BJ (cell line): ENCODE data around the gene OR1L6. TPM values are rescaled to one million over a fixed set of nuclear protein-coding genes. Genes with fewer than 3 reads are reported as not detected.

Experiments
- CTCF ChIA-PET: fragments of 350-600 bp; formaldehyde crosslinking; extraction: SDS; loops from one replicate; lab custom pipeline; 2021; ENCODE audit warnings: antibody characterized with exemption, inconsistent platforms; lab: Yijun Ruan, JAX
- POLR2A ChIA-PET: fragments of 300-600 bp; sonication (Branson Sonifier 250); formaldehyde crosslinking; extraction: SDS; loops from one replicate; lab custom pipeline; 2021; ENCODE audit warnings: antibody characterized with exemption; lab: Charles Lee
- DNase-seq: peaks from one replicate; pipeline ENCODE4 v3.0.0-alpha.2; 2011; ENCODE audit warnings: low read depth
- H3K27me3 ChIP-seq: 2 replicates; pipeline ENCODE4 v1.6.0; 2011; ENCODE audit warnings: low read length; ENCODE audit not compliant: control insufficient read depth, insufficient read depth
- H3K36me3 ChIP-seq: 2 replicates; pipeline ENCODE4 v1.5.1; 2011; ENCODE audit warnings: low read length; ENCODE audit not compliant: control insufficient read depth, insufficient read depth
- H3K4me3 ChIP-seq: 2 replicates; pipeline ENCODE4 v1.5.1; 2011; ENCODE audit warnings: low read depth, mild to moderate bottlenecking, control low read depth, low read length
- polyA plus RNA-seq: library from polyadenylated mRNA; depleted of rRNA; stranded (reverse); fragments of >200 nt; gene quantifications from 2 replicates; pipeline ENCODE4 v1.2.3, GENCODE V29; 2011; rRNA removed
- TF ChIP-seq, protein P1 (sequence below): IDR thresholded peaks from 2 replicates; pipeline ENCODE4 v1.5.1; 2011; ENCODE audit warnings: low read depth, mild to moderate bottlenecking, control low read depth, inconsistent platforms, low read length, moderate library complexity; ENCODE audit not compliant: insufficient read depth

Gene OR1L6
- polyA plus RNA-seq, 1 experiment: not detected

DNA sequence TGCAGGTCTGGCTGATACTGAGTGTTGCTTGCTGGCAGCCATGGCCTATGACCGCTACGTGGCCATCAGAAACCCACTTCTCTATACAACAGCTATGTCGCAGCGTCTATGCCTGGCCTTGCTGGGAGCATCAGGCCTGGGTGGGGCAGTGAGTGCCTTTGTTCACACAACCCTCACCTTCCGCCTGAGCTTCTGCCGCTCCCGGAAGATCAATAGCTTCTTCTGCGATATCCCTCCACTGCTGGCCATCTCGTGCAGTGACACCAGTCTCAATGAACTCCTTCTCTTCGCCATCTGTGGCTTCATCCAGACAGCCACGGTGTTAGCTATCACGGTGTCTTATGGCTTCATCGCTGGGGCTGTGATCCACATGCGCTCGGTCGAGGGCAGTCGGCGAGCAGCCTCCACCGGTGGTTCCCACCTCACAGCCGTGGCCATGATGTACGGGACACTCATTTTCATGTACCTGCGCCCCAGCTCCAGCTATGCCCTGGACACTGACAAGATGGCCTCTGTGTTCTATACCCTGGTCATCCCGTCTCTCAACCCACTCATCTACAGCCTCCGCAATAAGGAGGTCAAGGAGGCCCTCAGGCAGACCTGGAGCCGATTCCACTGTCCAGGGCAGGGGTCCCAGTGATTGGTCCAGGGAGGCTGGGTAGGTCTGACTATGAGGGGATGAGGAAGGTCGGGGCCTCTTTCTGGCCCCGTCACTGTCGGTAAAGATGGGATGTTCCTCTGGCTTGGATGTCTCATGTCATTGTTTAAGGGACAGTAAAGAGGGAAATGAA, 47.3 kb downstream of the OR1L6 start:
- no peak for DNase-seq
- TF ChIP-seq, protein P1, sequence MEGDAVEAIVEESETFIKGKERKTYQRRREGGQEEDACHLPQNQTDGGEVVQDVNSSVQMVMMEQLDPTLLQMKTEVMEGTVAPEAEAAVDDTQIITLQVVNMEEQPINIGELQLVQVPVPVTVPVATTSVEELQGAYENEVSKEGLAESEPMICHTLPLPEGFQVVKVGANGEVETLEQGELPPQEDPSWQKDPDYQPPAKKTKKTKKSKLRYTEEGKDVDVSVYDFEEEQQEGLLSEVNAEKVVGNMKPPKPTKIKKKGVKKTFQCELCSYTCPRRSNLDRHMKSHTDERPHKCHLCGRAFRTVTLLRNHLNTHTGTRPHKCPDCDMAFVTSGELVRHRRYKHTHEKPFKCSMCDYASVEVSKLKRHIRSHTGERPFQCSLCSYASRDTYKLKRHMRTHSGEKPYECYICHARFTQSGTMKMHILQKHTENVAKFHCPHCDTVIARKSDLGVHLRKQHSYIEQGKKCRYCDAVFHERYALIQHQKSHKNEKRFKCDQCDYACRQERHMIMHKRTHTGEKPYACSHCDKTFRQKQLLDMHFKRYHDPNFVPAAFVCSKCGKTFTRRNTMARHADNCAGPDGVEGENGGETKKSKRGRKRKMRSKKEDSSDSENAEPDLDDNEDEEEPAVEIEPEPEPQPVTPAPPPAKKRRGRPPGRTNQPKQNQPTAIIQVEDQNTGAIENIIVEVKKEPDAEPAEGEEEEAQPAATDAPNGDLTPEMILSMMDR: no peak
- ChIA-PET POLR2A (no interaction called here), CTCF (interaction anchor here (1.0 kb wide), 1 partner anchor 325 kb away, joined by 3 read pairs; no protein-coding TSS in a partner anchor)
- Histone ChIP-seq H3K4me3 (no peak overlapping the region), H3K27me3 (no peaks in the 10 kb centered on the region), H3K36me3 (no peaks in the 10 kb centered on the region)

- Histone ChIP-seq H3K36me3 (no peaks in the 10 kb centered on the region), H3K4me3 (no peak overlapping the region), H3K27me3 (no peaks in the 10 kb centered on the region)
- CTCF ChIA-PET: interaction anchor here (1.5 kb wide), 1 partner anchor 328 kb away, joined by 3 read pairs; no protein-coding TSS in a partner anchor
- POLR2A ChIA-PET: no interaction called here
- no peak for DNase-seq
- TF ChIP-seq, protein P1: no peak
Measured at GRCh38 chr9:122791872-122792669, 50.0 kb downstream of the OR1L6 start.

DNA sequence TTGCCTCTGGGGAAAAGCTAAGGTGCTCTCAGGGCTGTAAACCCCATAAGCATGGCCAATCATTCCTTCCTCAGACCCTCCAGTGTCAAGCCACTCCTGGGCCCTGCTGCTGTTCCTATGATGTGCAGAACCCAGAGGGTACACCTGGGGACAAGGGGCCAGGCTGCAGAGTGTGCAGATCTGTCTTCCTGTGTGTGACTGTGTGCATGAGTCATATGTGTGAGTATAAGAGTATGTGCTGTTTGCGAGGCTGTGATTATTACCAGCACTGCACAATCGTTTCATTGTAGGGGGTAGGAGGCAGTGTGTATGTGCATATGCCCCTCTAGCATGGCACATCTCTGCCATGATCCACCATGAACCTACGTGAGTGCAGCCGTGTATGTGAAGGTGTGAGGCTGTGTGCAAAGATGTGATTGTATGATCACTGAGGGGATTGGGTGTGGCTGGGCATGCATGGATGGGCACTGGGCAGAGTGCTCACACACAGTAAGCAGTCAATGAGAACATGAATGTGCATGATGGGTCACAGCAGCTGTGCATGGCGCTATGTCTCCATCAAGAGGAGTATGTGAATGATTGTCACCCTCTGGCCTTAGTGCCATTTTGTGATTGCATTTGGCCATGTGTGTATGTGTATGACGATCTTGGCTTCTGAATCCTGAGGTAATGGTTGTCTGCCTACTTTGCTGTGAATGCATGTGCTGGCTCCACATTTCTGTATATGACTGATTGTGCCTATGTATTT, 55.4 kb downstream of the OR1L6 start:
- TF ChIP-seq, protein P1: no peak
- Histone ChIP-seq H3K27me3 (no peaks in the 10 kb centered on the region), H3K4me3 (no peak overlapping the region), H3K36me3 (no peaks in the 10 kb centered on the region)
- ChIA-PET CTCF (interaction anchor here (0.6 to 1.0 kb wide), 3 partner anchors 13 to 333 kb away, joined by 3 to 4 read pairs (median 3); no protein-coding TSS in a partner anchor), POLR2A (no interaction called here)
- no peak for DNase-seq

Other genes with a start within 250 kb of the OR1L6 start
- 0.64 TPM in 2 replicates for gene OR1J2, start 231.5 kb upstream of the OR1L6 start, polyA plus RNA-seq
- gene OR1J4, start 223.2 kb upstream of the OR1L6 start, polyA plus RNA-seq: 0.69 and 0.71 TPM in 2 replicates
- gene OR1N1, start 215.0 kb upstream of the OR1L6 start, polyA plus RNA-seq: not detected in 2 replicates
- not detected in 2 replicates for gene OR1N2, start 189.2 kb upstream of the OR1L6 start, polyA plus RNA-seq
- 0.05 and 0.07 TPM in 2 replicates for gene OR1L8, start 158.9 kb upstream of the OR1L6 start, polyA plus RNA-seq
- gene OR1Q1, start 127.6 kb upstream of the OR1L6 start, polyA plus RNA-seq: 1.0 and 1.1 TPM in 2 replicates
- not detected in 2 replicates for gene OR1B1, start 84.7 kb upstream of the OR1L6 start, polyA plus RNA-seq
- gene OR1L1, start 80.6 kb upstream of the OR1L6 start, polyA plus RNA-seq: not detected in 2 replicates
- not detected in 2 replicates for gene OR1L3, start 67.2 kb upstream of the OR1L6 start, polyA plus RNA-seq
- not detected in 2 replicates for gene OR1L4, start 18.3 kb upstream of the OR1L6 start, polyA plus RNA-seq
- gene OR5C1, start 46.6 kb downstream of the OR1L6 start, polyA plus RNA-seq: not detected in 2 replicates
- gene OR1K1, start 57.8 kb downstream of the OR1L6 start, polyA plus RNA-seq: not detected in 2 replicates
- gene PDCL, start 86.3 kb downstream of the OR1L6 start, polyA plus RNA-seq: 9.2 and 15.7 TPM in 2 replicates
- gene RC3H2, start 163.1 kb downstream of the OR1L6 start, polyA plus RNA-seq: 35.3 and 50.2 TPM in 2 replicates
- gene ZBTB6, start 171.0 kb downstream of the OR1L6 start, polyA plus RNA-seq: 2.5 and 5.0 TPM in 2 replicates
- gene ZBTB26, start 189.2 kb downstream of the OR1L6 start, polyA plus RNA-seq: 4.4 and 8.0 TPM in 2 replicates
- gene RABGAP1, start 198.7 kb downstream of the OR1L6 start, polyA plus RNA-seq: 30.8 and 37.0 TPM in 2 replicates